HG03064 (cell line): ENCODE data around the gene GPC3.

Experiments
- ATAC-seq: cut with Tn5 transposase; IDR thresholded peaks from one replicate; pipeline ENCODE4 v1.9.1; 2021; ENCODE audit warnings: low read depth; ENCODE audit not compliant: unreplicated experiment

The GPC3 gene

DNA sequence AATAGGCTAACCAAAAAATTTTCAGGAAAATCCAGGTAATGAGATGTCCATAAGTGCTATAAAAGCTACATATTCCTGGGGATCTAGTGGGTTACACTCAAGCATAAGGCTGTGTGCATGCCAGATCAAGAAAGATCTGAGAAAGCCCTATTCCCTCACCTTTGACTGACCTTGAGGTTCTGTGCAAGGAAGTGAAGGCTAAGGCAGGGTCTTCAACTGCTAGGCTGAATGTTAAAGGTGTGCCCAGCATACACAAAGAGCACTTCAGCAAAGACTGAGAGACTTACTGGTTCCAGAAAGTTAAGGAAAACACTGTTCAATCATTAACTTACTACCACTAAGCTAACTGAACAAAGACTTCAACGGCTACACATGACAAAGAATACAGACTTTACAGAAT, 269.7 kb downstream of the GPC3 start:
- no peak for ATAC-seq

GRCh38 chrX:133709501-133709900, 275.9 kb downstream of the GPC3 start:
- no peak for ATAC-seq

DNA sequence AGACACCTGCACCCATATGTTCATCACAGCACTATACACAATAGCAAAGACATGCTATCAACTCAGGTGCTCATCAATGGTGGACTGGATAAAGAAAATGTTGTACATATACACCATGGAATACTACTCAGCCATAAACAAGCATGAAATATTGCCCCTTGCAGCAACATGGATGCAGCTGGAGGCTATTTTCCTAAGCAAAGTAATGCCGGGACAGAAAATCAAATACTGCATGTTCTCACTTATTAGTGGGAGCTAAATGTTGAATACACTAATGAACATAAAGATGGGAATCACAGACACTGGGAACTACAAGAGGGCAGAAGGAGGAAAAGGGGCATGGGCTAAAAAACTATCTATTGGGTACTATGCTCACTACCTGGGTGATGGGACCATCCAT, 278.5 kb downstream of the GPC3 start:
- ATAC-seq, result no peak

DNA sequence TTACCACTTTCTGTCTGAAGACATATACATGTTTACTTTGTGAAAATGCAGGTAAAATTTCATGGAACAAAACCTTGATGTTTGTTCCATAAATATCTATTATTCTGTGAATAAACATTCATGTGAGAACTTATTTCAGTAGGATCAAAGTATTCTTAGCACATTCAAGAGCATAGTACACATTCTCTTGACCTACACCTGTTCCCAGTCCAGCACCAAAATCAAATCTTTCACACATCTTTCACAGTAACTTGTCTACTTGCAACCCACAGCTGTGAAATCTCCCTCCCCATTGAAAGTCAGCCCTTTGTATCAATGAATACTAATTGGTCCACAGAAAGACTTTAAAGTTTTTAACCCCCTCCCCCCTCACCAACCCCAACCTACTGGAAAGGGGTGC, 283.2 kb downstream of the GPC3 start:
- ATAC-seq, result no peak

- ATAC-seq, result no peak
Measured at GRCh38 chrX:133699023-133699728, 286.2 kb downstream of the GPC3 start.

- no peak for ATAC-seq
Measured at GRCh38 chrX:133698298-133698697, 287.1 kb downstream of the GPC3 start.

- no peak for ATAC-seq
Measured at GRCh38 chrX:133697656-133698055, 287.7 kb downstream of the GPC3 start.

- ATAC-seq, result no peak
Measured at GRCh38 chrX:133689997-133690599, 295.3 kb downstream of the GPC3 start.

- ATAC-seq, result no peak
Measured at GRCh38 chrX:133685822-133686221, 299.6 kb downstream of the GPC3 start.

DNA sequence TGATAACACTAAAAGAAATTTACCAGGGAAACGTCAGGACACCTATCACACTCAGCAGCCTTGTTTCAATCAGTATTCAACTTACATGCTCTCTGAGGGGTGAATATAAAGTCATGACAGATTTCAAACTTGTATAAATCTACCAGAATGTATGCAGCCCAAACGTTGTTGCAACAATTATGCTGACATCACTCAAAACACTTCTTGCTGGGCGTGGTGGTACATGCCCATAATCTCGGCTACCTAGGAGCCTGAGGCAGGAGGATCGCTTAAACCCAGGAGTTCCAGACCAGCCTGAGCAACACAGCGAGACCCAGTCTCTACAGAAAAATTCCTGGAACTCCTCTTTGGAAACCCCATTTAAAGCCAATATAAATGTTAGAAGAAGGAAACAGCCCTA, 303.5 kb downstream of the GPC3 start:
- no peak for ATAC-seq

DNA sequence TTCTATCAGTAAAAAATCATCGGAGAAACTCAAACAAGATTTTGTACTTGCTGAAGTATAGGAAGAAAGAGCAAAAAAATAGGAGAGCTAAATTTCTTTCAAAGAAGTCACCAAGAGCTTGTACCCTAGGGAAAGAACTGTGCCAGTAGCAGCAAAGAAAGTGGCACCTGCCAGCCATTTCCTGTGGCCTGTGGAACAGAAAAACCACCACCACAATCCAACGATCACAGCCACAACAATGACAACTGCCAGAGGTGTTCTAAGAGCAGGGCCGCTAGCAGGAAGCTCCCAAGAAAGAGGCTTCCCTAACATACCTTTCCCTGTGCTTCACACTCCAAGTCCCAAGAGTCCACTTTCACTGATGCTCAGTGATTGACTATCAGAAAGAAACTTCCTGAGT, 304.0 kb downstream of the GPC3 start:
- no peak for ATAC-seq

DNA sequence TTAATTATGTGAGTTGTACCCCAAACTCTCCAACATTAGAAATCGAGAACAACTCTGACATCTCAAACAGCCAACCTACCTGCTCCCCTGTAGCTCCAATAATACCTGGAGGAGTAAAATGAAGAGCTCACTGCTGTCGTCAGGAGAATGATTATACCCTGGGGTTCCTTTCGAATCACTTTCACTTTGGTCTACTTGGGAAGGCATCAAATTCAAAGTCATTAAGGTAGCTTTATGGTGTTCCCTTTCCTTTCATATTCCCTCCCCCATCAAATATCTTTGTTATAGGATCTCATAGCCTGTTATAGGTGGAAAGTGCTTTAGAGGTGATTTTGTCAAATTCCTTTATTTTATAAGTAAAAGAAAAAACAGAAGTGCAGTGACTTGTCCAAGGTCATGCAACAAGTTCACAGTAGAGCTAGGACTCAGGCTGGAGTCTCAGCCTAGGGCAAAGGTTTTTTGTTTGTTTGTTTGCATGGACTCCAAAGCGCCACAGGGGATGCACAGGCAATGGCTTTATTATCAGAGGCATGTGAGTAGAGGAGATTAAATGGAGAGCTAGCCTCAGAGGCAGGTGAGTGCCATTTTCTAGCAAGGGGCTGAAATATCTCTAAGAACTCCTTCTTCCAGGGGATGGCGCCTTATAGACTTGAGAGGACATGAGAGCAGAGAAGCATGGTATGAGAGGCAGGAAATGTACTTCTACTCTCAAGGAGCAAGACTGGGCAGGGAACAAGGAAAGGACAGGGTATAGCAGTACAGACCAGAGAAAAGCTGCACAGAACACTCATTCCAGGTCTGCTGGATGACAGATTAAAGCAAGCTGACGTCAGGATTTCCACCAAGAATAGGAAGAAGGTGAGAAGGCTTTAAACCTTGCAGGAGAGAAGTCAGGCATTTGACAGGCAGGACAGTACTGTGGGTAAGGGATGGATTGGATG, 308.0 kb downstream of the GPC3 start:
- ATAC-seq, result no peak

GRCh38 chrX:133676344-133677122, 308.9 kb downstream of the GPC3 start:
- no peak for ATAC-seq

GRCh38 chrX:133674726-133675470, 310.5 kb downstream of the GPC3 start:
- no peak for ATAC-seq

- ATAC-seq, result no peak
Measured at GRCh38 chrX:133670383-133670782, 315.0 kb downstream of the GPC3 start.

- no peak for ATAC-seq
Measured at GRCh38 chrX:133669214-133669613, 316.2 kb downstream of the GPC3 start.

- no peak for ATAC-seq
Measured at GRCh38 chrX:133668225-133668931, 317.0 kb downstream of the GPC3 start.

DNA sequence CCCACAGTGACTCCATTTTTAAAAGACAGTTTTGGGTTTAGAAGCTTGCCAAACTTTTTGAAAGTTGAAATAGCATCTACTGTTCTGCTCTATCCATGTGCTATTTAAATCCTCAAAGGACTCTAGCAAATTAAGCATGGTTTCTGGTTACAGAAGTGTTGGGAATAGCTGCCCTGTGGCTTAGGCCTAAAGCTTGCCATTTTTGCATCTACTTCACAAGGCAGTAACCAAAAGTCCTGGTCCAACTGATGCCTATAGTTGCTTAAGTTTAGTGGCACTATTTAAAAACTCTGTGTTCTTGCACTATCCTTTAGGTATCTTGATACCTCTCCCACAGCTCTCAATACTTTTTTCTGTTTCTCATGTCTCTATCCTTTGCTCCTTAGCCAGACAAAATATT, 319.1 kb downstream of the GPC3 start:
- ATAC-seq, result no peak
